IMR-90 (cell line): Measurements from ENCODE around the gene PPARD. TPM values are rescaled to one million over a fixed set of nuclear protein-coding genes. Genes with fewer than 3 reads are reported as not detected.

Experiments
- ATAC-seq: fragments of 200-7000 bp; cut with Tn5 transposase; 2 replicates; pipeline ENCODE4 v1.9.1; 2020; ENCODE audit warnings: low read depth, mild to moderate bottlenecking, moderate library complexity
- BruUV-seq: library from RNA; stranded (reverse); fragments of 400-500 nt; replicated peaks from 2 replicates; lab custom pipeline; 2021; lab: Mats Ljungman, UMichigan
- CTCF ChIA-PET: fragments of 300-600 bp; formaldehyde crosslinking; extraction: SDS; loops from one replicate; lab custom pipeline; 2021; ENCODE audit warnings: antibody characterized with exemption; lab: Yijun Ruan, JAX
- POLR2A ChIA-PET: fragments of 300-600 bp; sonication (Branson Sonifier 250); formaldehyde crosslinking; loops from one replicate; lab custom pipeline; 2022; ENCODE audit warnings: antibody characterized with exemption; ENCODE audit not compliant: unreplicated experiment; lab: Charles Lee
- DNase-seq: peaks from one replicate; pipeline ENCODE4 v3.0.0; 2013
- H2AFZ ChIP-seq: replicated peaks from 2 replicates; pipeline ENCODE3; 2013; ENCODE audit warnings: low read length, mild to moderate bottlenecking; ENCODE audit not compliant: poor library complexity
- H2AK5ac ChIP-seq: 2 replicates; pipeline ENCODE4 v1.6.1; 2013; ENCODE audit warnings: low read depth, low read length, inconsistent platforms
- H2AK9ac ChIP-seq: replicated peaks from 2 replicates; pipeline ENCODE3; 2013; ENCODE audit warnings: mild to moderate bottlenecking, low read depth, low read length, moderate library complexity; ENCODE audit not compliant: poor library complexity
- H2BK120ac ChIP-seq: 2 replicates; pipeline ENCODE4 v1.6.1; 2013; ENCODE audit warnings: low read depth, low read length, inconsistent platforms
- H2BK15ac ChIP-seq: 3 replicates; pipeline ENCODE4 v1.6.1; 2013; ENCODE audit warnings: low read depth, low read length, inconsistent platforms
- H2BK20ac ChIP-seq: 2 replicates; pipeline ENCODE4 v1.6.1; 2013; ENCODE audit warnings: low read depth, mild to moderate bottlenecking, inconsistent platforms, low read length, moderate library complexity
- H2BK5ac ChIP-seq: 2 replicates; pipeline ENCODE4 v1.6.1; 2013; ENCODE audit warnings: mild to moderate bottlenecking, low read depth, low read length, inconsistent platforms; ENCODE audit not compliant: poor library complexity, severe bottlenecking
- H3K14ac ChIP-seq: replicated peaks from 2 replicates; pipeline ENCODE4 v1.6.1; 2013; ENCODE audit warnings: low read depth, low read length, inconsistent platforms
- H3K18ac ChIP-seq: 2 replicates; pipeline ENCODE4 v1.6.1; 2013; ENCODE audit warnings: low read depth, low read length, control low read depth
- H3K23ac ChIP-seq: 2 replicates; pipeline ENCODE4 v1.6.1; 2013; ENCODE audit warnings: low read depth, low read length, inconsistent platforms
- H3K27ac ChIP-seq: 2 replicates; pipeline ENCODE4 v1.5.1; 2013; ENCODE audit warnings: mild to moderate bottlenecking, control low read depth, low read length; ENCODE audit not compliant: insufficient read depth
- H3K27me3 ChIP-seq: 2 replicates; pipeline ENCODE4 v1.6.1; 2013; ENCODE audit warnings: low read length; ENCODE audit not compliant: control insufficient read depth, insufficient read depth
- H3K36me3 ChIP-seq: 2 replicates; pipeline ENCODE4 v1.6.1; 2013; ENCODE audit warnings: low read length, mixed read lengths; ENCODE audit not compliant: control insufficient read depth, insufficient read depth
- H3K4ac ChIP-seq: 2 replicates; pipeline ENCODE4 v1.6.1; 2013; ENCODE audit warnings: low read depth, low read length, inconsistent platforms
- H3K4me1 ChIP-seq: 2 replicates; pipeline ENCODE4 v1.6.1; 2013; ENCODE audit warnings: low read length, mixed read lengths; ENCODE audit not compliant: control insufficient read depth, insufficient read depth
- H3K4me2 ChIP-seq: 2 replicates; pipeline ENCODE4 v1.6.1; 2013; ENCODE audit warnings: low read depth, mild to moderate bottlenecking, control low read depth, low read length, moderate library complexity
- H3K4me3 ChIP-seq: 2 replicates; pipeline ENCODE4 v1.5.1; 2013; ENCODE audit warnings: low read depth, mild to moderate bottlenecking, control low read depth, low read length, moderate library complexity; ENCODE audit not compliant: insufficient read depth
- H3K56ac ChIP-seq: 2 replicates; pipeline ENCODE4 v1.6.1; 2013; ENCODE audit warnings: low read length, inconsistent platforms; ENCODE audit not compliant: insufficient read depth; ENCODE audit errors: extremely low read depth
- H3K79me1 ChIP-seq, 2 experiments: 2 replicates each; pipeline ENCODE4 v1.6.1; 2013; ENCODE audit warnings: low read length in 2 of 2, inconsistent platforms in 1 of 2, low read depth in 1 of 2
- H3K9ac ChIP-seq: 2 replicates; pipeline ENCODE4 v1.6.1; 2013; ENCODE audit warnings: low read depth, low read length, control low read depth
- H3K9me1 ChIP-seq: 2 replicates; pipeline ENCODE4 v1.6.1; 2013; ENCODE audit warnings: low read length, inconsistent platforms; ENCODE audit not compliant: insufficient read depth
- H3K9me3 ChIP-seq: 2 replicates; pipeline ENCODE4 v1.6.1; 2013; ENCODE audit warnings: low read length; ENCODE audit not compliant: control insufficient read depth, insufficient read depth
- H4K20me1 ChIP-seq: 2 replicates; pipeline ENCODE4 v1.6.1; 2013; ENCODE audit warnings: low read length, inconsistent platforms; ENCODE audit not compliant: insufficient read depth
- H4K5ac ChIP-seq: 2 replicates; pipeline ENCODE4 v1.6.1; 2013; ENCODE audit warnings: mild to moderate bottlenecking, low read depth, low read length, control low read depth
- H4K8ac ChIP-seq, 2 experiments: 2 replicates each; pipeline ENCODE4 v1.6.1; 2013; ENCODE audit warnings: low read depth in 2 of 2, low read length in 2 of 2, control low read depth in 1 of 2, inconsistent platforms in 1 of 2
- H4K91ac ChIP-seq: 2 replicates; pipeline ENCODE4 v1.6.1; 2013; ENCODE audit warnings: low read depth, low read length, inconsistent platforms; ENCODE audit not compliant: insufficient read depth
- POLR2A ChIP-seq: IDR thresholded peaks from 2 replicates; pipeline ENCODE4 v1.6.1; 2012; ENCODE audit warnings: mild to moderate bottlenecking, low read depth, low read length
- WGBS, 2 experiments: methylation state at CpG; one replicate each; pipeline versions ENCODE4 v1.1.5 to v1.1.7; 2013; ENCODE audit warnings: missing lambda C conversion rate in 2 of 2; ENCODE audit not compliant: insufficient read length in 1 of 2; ENCODE audit errors: extremely low coverage in 2 of 2; 5-methylcytosine and 5-hydroxymethylcytosine counted together
- dilution Hi-C: fragments of 300-500 bp; cut with HindIII; formaldehyde crosslinking; loops from one replicate; pipeline ENCODE4 v1.14.3; 2018; ENCODE audit warnings: low sequenced_read_pairs; ENCODE audit not compliant: unreplicated experiment
- in situ Hi-C: fragments of 300-500 bp; cut with MboI; formaldehyde crosslinking; loops from 3 replicates; pipeline ENCODE4 v1.14.3; 2019; ENCODE audit warnings: low sequenced_read_pairs, inconsistent platforms, mixed read lengths
- intact Hi-C: fragments of 100-400 bp; cut with micrococcal nuclease; formaldehyde crosslinking; loops from 2 replicates; pipeline ENCODE4 v1.10.0; 2022
- polyA plus RNA-seq, 3 experiments: library from polyadenylated mRNA; depleted of rRNA; stranded (reverse); fragments of >200 nt; gene quantifications; 2 replicates each; pipeline ENCODE4 v1.2.3, GENCODE V29; 2012; ENCODE audit warnings: low replicate concordance in 1 of 3
- total RNA-seq: library from RNA; depleted of rRNA; stranded (reverse); fragments of >200 nt; gene quantifications from 2 replicates; pipeline ENCODE4 v1.2.3, GENCODE V29; 2012

The PPARD gene
- total and polyA plus RNA-seq, 2 of the 4 experiments (the other 2 are of a cell fraction), result 10.4 to 69.0 TPM

DNA sequence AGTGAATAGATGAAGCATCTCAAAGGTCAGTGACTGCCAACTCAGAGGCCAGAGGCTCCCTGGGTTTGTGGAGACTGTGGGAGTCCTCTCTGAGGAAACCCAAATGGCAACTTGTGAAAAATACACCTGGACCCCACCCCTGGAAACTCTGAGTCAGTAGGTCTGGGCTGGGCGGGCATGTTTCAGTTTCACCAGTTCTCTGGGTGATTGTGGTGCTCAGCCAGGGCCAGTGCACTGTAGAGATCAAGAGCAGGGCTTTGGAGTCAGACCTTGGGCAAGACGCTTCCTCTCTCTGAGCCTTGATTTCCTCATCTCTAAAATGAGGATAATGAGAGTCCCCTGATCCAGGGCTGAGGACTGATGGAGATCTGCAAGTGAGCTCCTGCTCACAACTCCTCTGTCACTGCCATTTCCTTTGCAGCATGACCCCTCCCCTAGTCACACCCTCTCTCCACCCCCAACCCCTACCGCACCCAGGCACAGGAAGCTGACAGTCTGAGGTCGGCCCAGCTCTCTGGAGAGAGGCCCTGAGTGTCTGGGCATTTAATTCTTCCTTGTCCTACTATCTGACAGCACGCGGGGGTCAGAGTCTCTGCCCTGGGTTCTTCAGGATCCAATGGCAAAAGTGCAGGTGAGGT lies 39.6 kb upstream of the PPARD start:
- dilution Hi-C loops, result no loop called here

More for the DNA sequence above, 39.6 kb upstream of the PPARD start:
- H3K23ac ChIP-seq, result no peak overlapping the region
- no peak overlapping the region; the same call in 1 of the 2 replicates for H3K9ac ChIP-seq
- peaks cover 4% of the 10 kb centered on the region; the same call in 1 of the 2 replicates for H3K9me1 ChIP-seq
- H2BK20ac ChIP-seq, result no peak overlapping the region
- peaks cover 6% of the 10 kb centered on the region for H3K4me1 ChIP-seq
- no peak overlapping the region for H3K18ac ChIP-seq
- H3K36me3 ChIP-seq, result no peaks in the 10 kb centered on the region
- no peak overlapping the region for H2AK5ac ChIP-seq
- H4K8ac ChIP-seq, result peak overlapping the region; percentile 70 to 83
- no peak overlapping the region for H3K14ac ChIP-seq
- WGBS, 2 experiments, result 33% methylated on average over 1 of the region's 6 CpGs; no CpG with 5 or more reads in 1 of the 2 experiments
- H3K79me1 ChIP-seq, result no peaks in the 10 kb centered on the region
- BruUV-seq, result no TSS peak
- H2BK5ac ChIP-seq, result no peak overlapping the region
- peaks cover under 1% of the 10 kb centered on the region; the same call in 1 of the 2 replicates for H3K27me3 ChIP-seq
- H4K20me1 ChIP-seq, result no peaks in the 10 kb centered on the region
- in situ Hi-C loops (loop anchor here (25.0 kb wide), 1 partner anchor 435 kb away; the partner anchor contains the start of gene ARMC12), intact Hi-C loops (no loop called here)
- H3K4me2 ChIP-seq, result no peak overlapping the region
- H4K5ac ChIP-seq, result no peak overlapping the region; the same call in 1 of the 2 replicates
- no peak overlapping the region for H3K56ac ChIP-seq
- H3K27ac ChIP-seq, result no peak overlapping the region
- no peak overlapping the region for H2BK120ac ChIP-seq
- ChIA-PET POLR2A (no interaction called here), CTCF (no interaction called here)
- H4K91ac ChIP-seq, result no peak overlapping the region; the same call in 1 of the 2 replicates
- no peak for TF ChIP-seq POLR2A
- H2BK15ac ChIP-seq, result no peak overlapping the region; the same call in 2 of the 3 replicates
- DNase-seq (peak; percentile 9), ATAC-seq (peak; percentile 67)
- H2AK9ac ChIP-seq, result no peak overlapping the region
- no peak overlapping the region for H3K4me3 ChIP-seq
- no peaks in the 10 kb centered on the region for H3K9me3 ChIP-seq
- H2AFZ ChIP-seq, result peak overlapping the region; percentile 86
- 0 out of 2 replicates have a peak overlapping the region, but pooled peaks have one; percentile 62 for H3K4ac ChIP-seq
